ENCODE measurements around the gene GPR132. TPM values are rescaled to one million over a fixed set of nuclear protein-coding genes. Genes with fewer than 3 reads are reported as not detected.

GPR132 gene
- total and polyA plus RNA-seq, 2 experiments from 2014 or later: 0.14 TPM; not detected in 1

- 0 out of 2 replicates have a peak, but pooled peaks cover 4% of the 10 kb centered on the region for H4K20me1 ChIP-seq (replicated peaks; ENCODE audit: insufficient read depth)
- H3K27me3 Mint-ChIP-seq (ENCODE audit: insufficient read depth, low read depth, poor library complexity): peaks cover 14% of the 10 kb centered on the region
- no peaks in the 10 kb centered on the region for H3K36me3 Mint-ChIP-seq (ENCODE audit: low read depth)
- no peaks in the 10 kb centered on the region; the same call in 1 of the 2 replicates for H3F3A ChIP-seq (replicated peaks; ENCODE audit: low read depth)
- no peaks in the 10 kb centered on the region for H3K36me3 ChIP-seq (ENCODE audit: insufficient read depth)
- peaks cover 14% of the 10 kb centered on the region for H3K27me3 ChIP-seq (ENCODE audit: insufficient read depth)
- ATAC-seq (no peak), DNase-seq (ENCODE audit: low spot score) (no peak)
- TF ChIP-seq JUNB (IDR thresholded peaks at IDR 0.05; ENCODE audit: unreplicated experiment) (no peak), EZH2 (IDR thresholded peaks at IDR 0.05; ENCODE audit: low read depth, unreplicated experiment) (no peak), POLR2AphosphoS5 (IDR thresholded peaks at IDR 0.05; ENCODE audit: low read depth) (no peak)
- H3K4me2 ChIP-seq: no peak overlapping the region
- H3K9me2 ChIP-seq (ENCODE audit: insufficient read depth): no peaks in the 10 kb centered on the region
- no peaks in the 10 kb centered on the region for H3K9me3 Mint-ChIP-seq
- peaks cover 9% of the 10 kb centered on the region for H3K79me2 ChIP-seq (replicated peaks; ENCODE audit: insufficient read depth)
- peaks cover 5% of the 10 kb centered on the region; the same call in 1 of the 2 replicates for H3K4me1 ChIP-seq (ENCODE audit: insufficient read depth)
- no peak overlapping the region for H3K27ac ChIP-seq (ENCODE audit: low read depth)
- H3K4me3 Mint-ChIP-seq: no peak overlapping the region
- H3K27ac Mint-ChIP-seq: no peak overlapping the region
- H2AFZ ChIP-seq: no peak overlapping the region
- no peak overlapping the region for H3K4me3 ChIP-seq
- H3K4me1 Mint-ChIP-seq: peaks cover 16% of the 10 kb centered on the region
Observed at GRCh38 chr14:105026802-105027563, 38.2 kb downstream of the GPR132 start.

GRCh38 chr14:105026033-105026785 lies 39.0 kb downstream of the GPR132 start:
- H3K79me2 ChIP-seq (replicated peaks; ENCODE audit: insufficient read depth): peaks cover 15% of the 10 kb centered on the region
- no peak overlapping the region for H3K4me2 ChIP-seq
- 0 out of 2 replicates have a peak, but pooled peaks cover 4% of the 10 kb centered on the region for H4K20me1 ChIP-seq (replicated peaks; ENCODE audit: insufficient read depth)
- H3K9me2 ChIP-seq (ENCODE audit: insufficient read depth): no peaks in the 10 kb centered on the region
- Mint-ChIP-seq H3K9me3 (no peaks in the 10 kb centered on the region), H3K4me1 (peaks cover 19% of the 10 kb centered on the region), H3K27me3 (ENCODE audit: insufficient read depth, low read depth, poor library complexity) (peaks cover 18% of the 10 kb centered on the region), H3K27ac (no peak overlapping the region), H3K36me3 (ENCODE audit: low read depth) (no peaks in the 10 kb centered on the region), H3K4me3 (no peak overlapping the region)
- ATAC-seq (no peak), DNase-seq (ENCODE audit: low spot score) (no peak)
- peaks cover 5% of the 10 kb centered on the region; the same call in 1 of the 2 replicates for H3K4me1 ChIP-seq (ENCODE audit: insufficient read depth)
- TF ChIP-seq EZH2phosphoT487 (IDR thresholded peaks at IDR 0.05; ENCODE audit: unreplicated experiment) (no peak), STAT1 (IDR thresholded peaks at IDR 0.05; ENCODE audit: unreplicated experiment) (no peak), EZH2 (IDR thresholded peaks at IDR 0.05; ENCODE audit: low read depth, unreplicated experiment) (no peak), ZNF114 (CRISPR knock-in tag; IDR thresholded peaks at IDR 0.05) (no peak), POLR2AphosphoS5 (IDR thresholded peaks at IDR 0.05; ENCODE audit: low read depth) (no peak), ZNF331 (CRISPR knock-in tag; IDR thresholded peaks at IDR 0.05; ENCODE audit: low read depth) (no peak), JUNB (IDR thresholded peaks at IDR 0.05; ENCODE audit: unreplicated experiment) (no peak), ETS1 (IDR thresholded peaks at IDR 0.05) (no peak), CTCF (conservative IDR thresholded peaks at IDR 0.05; ENCODE audit: low read depth in 2 of 2) (no peak)
- H3K36me3 ChIP-seq (ENCODE audit: insufficient read depth): no peaks in the 10 kb centered on the region
- H3K27me3 ChIP-seq (ENCODE audit: insufficient read depth): peaks cover 7% of the 10 kb centered on the region
- no peak overlapping the region for H3K4me3 ChIP-seq
- H3F3A ChIP-seq (replicated peaks; ENCODE audit: low read depth): peaks cover 5% of the 10 kb centered on the region; the same call in 1 of the 2 replicates
- no peak overlapping the region for H3K27ac ChIP-seq (ENCODE audit: low read depth)
- no peak overlapping the region for H2AFZ ChIP-seq
